Ectodermal cell (in vitro differentiated cells): ENCODE data around the gene PSMD11.
"Not testable (repeated sequence)": the region's sequence is repeated elsewhere in the genome, so short reads cannot be mapped to it uniquely, and the experiment has no call there.

Experiments used
- H3K27ac ChIP-seq: 2 replicates; pipeline ENCODE4 v1.7.0; 2013; ENCODE audit warnings: mild to moderate bottlenecking, low read depth, low read length; ENCODE audit not compliant: insufficient read depth, poor library complexity, severe bottlenecking
- H3K27me3 ChIP-seq: 2 replicates; pipeline ENCODE4 v1.7.0; 2013; ENCODE audit warnings: mild to moderate bottlenecking, low read length; ENCODE audit not compliant: insufficient read depth, control insufficient read depth, poor library complexity, severe bottlenecking
- H3K36me3 ChIP-seq: one replicate; pipeline ENCODE4 v1.7.0; 2013; ENCODE audit warnings: low read length; ENCODE audit not compliant: control insufficient read depth, insufficient read depth
- H3K4me1 ChIP-seq: one replicate; pipeline ENCODE4 v1.7.0; 2013; ENCODE audit warnings: low read length; ENCODE audit not compliant: control insufficient read depth, insufficient read depth
- H3K4me3 ChIP-seq: 2 replicates; pipeline ENCODE4 v1.7.0; 2013; ENCODE audit warnings: low read depth, low read length, control low read depth; ENCODE audit not compliant: insufficient read depth
- H3K9me3 ChIP-seq: 2 replicates; pipeline ENCODE4 v1.7.0; 2013; ENCODE audit warnings: mild to moderate bottlenecking, low read length, moderate library complexity; ENCODE audit not compliant: control insufficient read depth
- WGBS, 2 experiments: methylation state at CpG; one replicate each; pipeline ENCODE4 v1.1.7; 2013; ENCODE audit warnings: missing lambda C conversion rate in 2 of 2; 5-methylcytosine and 5-hydroxymethylcytosine counted together

PSMD11 gene

DNA sequence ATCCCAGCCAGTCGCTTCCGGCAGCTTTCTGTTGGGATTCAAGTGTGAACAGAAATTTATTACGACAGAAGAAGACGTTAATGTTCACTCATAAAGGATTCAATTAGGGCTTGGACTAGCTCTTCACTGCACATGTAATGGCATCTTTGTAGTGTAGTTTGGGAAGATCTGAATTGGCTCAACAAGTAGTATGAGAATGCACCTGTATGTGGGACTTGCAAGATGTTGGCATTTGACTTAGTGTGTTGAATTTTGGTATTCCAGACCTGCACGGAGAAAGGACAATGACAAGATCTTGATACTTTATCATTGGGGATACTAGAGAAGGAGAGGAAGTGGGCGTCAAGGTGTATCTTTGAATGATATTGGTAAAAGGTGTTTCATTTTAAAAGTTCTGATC, 1.2 kb downstream of the PSMD11 start:
- peaks cover 14% of the 10 kb centered on the region for H3K4me1 ChIP-seq
- H3K36me3 ChIP-seq = peaks cover 21% of the 10 kb centered on the region
- H3K4me3 ChIP-seq = peak overlapping the region; percentile 99
- H3K27ac ChIP-seq = no peak overlapping the region
- H3K27me3 ChIP-seq = no peaks in the 10 kb centered on the region
- 23 to 32% methylated on average over 6 of the region's 6 CpGs for WGBS, 2 experiments
- no peaks in the 10 kb centered on the region for H3K9me3 ChIP-seq

DNA sequence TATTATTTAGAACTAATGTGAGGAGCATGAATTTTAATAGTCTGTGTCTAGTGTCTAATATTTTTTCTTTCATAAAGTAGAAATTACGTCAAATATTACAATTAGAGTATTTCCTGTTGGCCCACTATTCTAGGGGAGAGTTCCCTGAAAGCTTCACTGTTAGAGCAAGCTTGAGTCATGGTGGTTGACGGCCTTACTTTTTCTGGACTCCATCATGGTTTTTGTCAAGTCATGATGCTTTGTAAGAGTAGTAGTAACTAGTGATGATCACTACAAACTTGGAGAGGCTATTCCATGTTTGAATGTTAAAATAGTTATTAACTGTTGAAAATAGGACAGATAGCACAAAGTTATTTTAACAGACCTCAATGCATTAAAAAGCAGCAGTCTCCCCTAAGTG, 1.7 kb downstream of the PSMD11 start:
- Histone ChIP-seq H3K4me3 (peak overlapping the region; percentile 99), H3K27ac (no peak overlapping the region)

DNA sequence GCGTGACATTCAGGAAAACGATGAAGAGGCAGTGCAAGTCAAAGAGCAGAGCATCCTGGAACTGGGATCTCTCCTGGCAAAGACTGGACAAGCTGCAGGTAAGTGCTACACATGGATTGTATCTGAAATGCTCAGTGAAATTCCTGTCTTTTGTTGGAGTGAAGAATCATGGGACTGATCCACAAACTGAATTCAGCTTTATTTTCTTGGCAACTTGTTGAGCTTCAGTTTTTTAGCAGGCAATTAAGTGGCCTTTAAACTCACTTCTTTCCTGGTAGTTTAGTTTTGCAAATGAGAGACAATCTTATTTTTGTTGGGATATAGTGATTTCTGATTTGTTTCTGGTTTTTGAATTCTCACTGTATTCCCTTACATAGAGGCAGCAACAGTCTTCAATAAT, 2.6 kb downstream of the PSMD11 start:
- H3K36me3 ChIP-seq = peaks cover 31% of the 10 kb centered on the region
- no peaks in the 10 kb centered on the region for H3K27me3 ChIP-seq
- no peak overlapping the region for H3K27ac ChIP-seq
- H3K4me1 ChIP-seq = peaks cover 14% of the 10 kb centered on the region
- WGBS, 2 experiments = 95 to 97% methylated on average over 2 of the region's 2 CpGs
- H3K4me3 ChIP-seq = no peak overlapping the region
- H3K9me3 ChIP-seq = no peaks in the 10 kb centered on the region

More for the DNA sequence above, 1.7 kb downstream of the PSMD11 start:
- no peaks in the 10 kb centered on the region for H3K27me3 ChIP-seq
- no peaks in the 10 kb centered on the region for H3K9me3 ChIP-seq
- peaks cover 14% of the 10 kb centered on the region for H3K4me1 ChIP-seq
- 78 to 94% methylated on average over 2 of the region's 2 CpGs for WGBS, 2 experiments
- peaks cover 22% of the 10 kb centered on the region for H3K36me3 ChIP-seq

DNA sequence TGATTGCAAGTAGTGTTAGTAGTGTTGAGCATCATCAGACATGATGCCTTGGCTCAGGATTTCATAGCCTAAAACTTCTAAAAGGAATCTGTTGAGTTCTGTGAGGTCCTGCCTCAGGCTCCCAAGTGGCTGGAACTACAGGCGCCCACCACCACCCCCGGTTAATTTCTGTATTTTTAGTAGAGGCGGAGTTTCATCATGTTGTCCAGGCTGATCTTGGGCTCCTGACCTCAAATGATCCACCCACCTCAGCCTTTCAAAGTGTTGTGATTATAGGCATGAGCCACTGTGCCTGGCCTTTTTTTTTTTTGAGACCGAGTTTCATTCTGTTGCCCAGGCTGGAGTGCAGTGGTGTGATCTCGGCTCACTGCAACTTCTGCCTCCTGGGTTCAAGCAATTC, 5.7 kb downstream of the PSMD11 start:
- Histone ChIP-seq H3K27ac (no peak overlapping the region), H3K4me3 (no peak overlapping the region), H3K4me1 (peaks cover 14% of the 10 kb centered on the region), H3K36me3 (peaks cover 53% of the 10 kb centered on the region), H3K9me3 (no peaks in the 10 kb centered on the region), H3K27me3 (no peaks in the 10 kb centered on the region)
- 96 to 97% methylated on average over 5 of the region's 5 CpGs for WGBS, 2 experiments

DNA sequence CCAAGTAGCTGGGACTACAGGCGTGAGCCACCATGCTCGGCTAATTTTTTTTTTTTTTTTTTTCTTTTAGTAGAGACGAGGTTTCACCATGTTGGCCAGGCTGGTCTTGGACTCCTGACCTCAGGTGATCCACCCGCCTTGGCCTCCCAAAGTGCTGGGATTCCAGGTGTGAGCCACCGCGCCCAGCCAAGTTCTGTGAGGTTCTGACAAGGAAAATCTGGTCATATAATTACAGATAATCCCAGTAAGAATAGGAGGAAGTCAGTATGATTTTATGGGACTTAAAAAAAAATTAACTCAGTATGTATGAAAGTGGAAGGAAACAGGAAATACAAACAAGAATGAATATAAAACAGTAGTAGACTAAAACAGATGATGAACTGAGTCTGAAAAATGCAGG, 6.1 kb downstream of the PSMD11 start:
- H3K9me3 ChIP-seq, H3K27me3 ChIP-seq, H3K27ac ChIP-seq, H3K4me3 ChIP-seq: not testable (repeated sequence)
- Histone ChIP-seq H3K36me3 (peaks cover 57% of the 10 kb centered on the region), H3K4me1 (peaks cover 14% of the 10 kb centered on the region)
- 95 to 97% methylated on average over 6 of the region's 6 CpGs for WGBS, 2 experiments

DNA sequence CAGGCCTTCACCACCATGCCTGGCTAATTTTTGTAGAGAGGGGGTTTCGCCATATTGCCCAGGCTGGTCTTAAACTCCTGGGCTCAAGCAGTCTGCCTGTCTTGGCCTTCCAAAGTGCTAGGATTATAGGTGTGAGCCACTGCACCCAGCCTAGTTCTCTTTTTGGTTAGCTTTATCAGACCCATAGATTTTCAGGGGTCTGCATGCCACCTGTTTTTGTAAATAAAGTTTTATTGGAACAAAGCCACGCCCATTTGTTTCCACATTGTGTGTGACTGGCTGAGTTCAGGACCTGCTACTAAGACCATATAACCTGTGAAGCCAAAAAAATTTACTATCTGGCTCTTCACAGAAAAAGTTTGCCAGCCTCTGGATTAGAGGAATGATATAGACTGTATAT, 7.6 kb downstream of the PSMD11 start:
- no peaks in the 10 kb centered on the region for H3K27me3 ChIP-seq
- no peak overlapping the region for H3K27ac ChIP-seq
- no peaks in the 10 kb centered on the region for H3K9me3 ChIP-seq
- no peaks in the 10 kb centered on the region for H3K4me1 ChIP-seq
- H3K36me3 ChIP-seq = peaks cover 66% of the 10 kb centered on the region
- no peak overlapping the region for H3K4me3 ChIP-seq
- WGBS, 2 experiments = 45 to 50% methylated on average over 2 of the region's 2 CpGs

DNA sequence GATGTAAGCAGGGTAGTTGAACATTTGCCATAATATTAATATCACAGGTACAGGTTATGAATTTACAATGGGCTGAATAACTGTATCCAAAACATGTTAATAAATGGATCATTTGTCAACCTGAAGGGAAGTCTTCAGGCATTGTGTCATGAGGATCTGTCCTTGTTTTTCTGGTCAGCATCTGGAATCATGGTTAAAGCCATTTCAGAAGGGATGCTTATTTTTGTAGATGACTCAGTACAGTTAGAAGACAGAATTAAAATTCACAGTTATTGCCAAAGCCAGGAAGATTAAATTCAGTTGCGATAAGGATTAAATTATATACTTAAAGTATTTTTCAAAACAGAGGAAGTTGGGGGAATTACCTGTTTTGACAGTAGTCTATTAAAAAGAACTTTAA, 8.0 kb downstream of the PSMD11 start:
- Histone ChIP-seq H3K27me3 (no peaks in the 10 kb centered on the region), H3K27ac (no peak overlapping the region), H3K4me3 (no peak overlapping the region), H3K9me3 (no peaks in the 10 kb centered on the region), H3K4me1 (no peaks in the 10 kb centered on the region), H3K36me3 (peaks cover 66% of the 10 kb centered on the region)
- WGBS, 2 experiments = no CpG with 5 or more reads among the region's 1 CpG

DNA sequence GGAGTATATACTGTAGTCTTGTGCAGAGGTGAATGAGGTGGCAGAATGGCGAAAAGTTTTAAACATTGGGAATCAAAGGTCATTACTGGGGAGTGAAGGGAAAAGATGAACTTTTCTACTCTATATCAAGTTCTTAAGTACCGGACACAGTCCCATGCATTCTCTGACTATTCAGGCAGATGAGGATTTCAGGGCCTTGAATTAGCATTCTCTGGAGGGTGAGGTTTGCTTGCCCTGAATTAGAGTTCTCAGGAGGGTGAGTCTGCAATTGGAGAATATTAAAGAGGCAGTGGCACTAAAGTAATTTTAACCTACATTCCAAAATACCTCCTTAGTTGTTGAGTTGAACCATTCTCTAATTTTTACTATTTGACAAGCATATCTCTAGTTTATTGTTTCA, 9.1 kb downstream of the PSMD11 start:
- no peaks in the 10 kb centered on the region for H3K9me3 ChIP-seq
- H3K27me3 ChIP-seq = no peaks in the 10 kb centered on the region
- 100% methylated on average over 2 of the region's 2 CpGs for WGBS, 2 experiments
- H3K4me1 ChIP-seq = no peaks in the 10 kb centered on the region
- no peak overlapping the region for H3K27ac ChIP-seq
- no peak overlapping the region for H3K4me3 ChIP-seq
- H3K36me3 ChIP-seq = peaks cover 66% of the 10 kb centered on the region

DNA sequence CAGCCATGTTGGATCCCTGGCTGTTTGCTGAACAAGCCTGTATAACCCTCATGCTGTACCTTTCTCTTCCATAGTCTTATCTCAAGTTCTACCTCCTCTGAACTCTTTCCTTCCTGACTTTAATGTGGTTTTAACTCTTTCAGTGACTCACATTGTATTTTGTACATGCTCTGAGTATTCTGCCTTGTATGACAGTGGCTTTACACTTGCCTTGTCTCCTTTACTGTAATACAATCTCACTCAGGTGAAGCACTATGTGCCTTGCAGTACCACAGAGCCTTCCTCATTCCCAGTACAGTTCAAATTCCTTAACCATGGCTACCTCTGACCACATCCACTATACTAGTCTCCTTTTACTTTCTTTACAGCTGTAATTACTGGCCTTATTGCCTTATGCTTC, 14.1 kb downstream of the PSMD11 start:
- H3K4me3 ChIP-seq = no peak overlapping the region
- peaks cover 51% of the 10 kb centered on the region for H3K36me3 ChIP-seq
- H3K27ac ChIP-seq = no peak overlapping the region
- no peaks in the 10 kb centered on the region for H3K27me3 ChIP-seq
- no peaks in the 10 kb centered on the region for H3K9me3 ChIP-seq
- H3K4me1 ChIP-seq = no peaks in the 10 kb centered on the region

DNA sequence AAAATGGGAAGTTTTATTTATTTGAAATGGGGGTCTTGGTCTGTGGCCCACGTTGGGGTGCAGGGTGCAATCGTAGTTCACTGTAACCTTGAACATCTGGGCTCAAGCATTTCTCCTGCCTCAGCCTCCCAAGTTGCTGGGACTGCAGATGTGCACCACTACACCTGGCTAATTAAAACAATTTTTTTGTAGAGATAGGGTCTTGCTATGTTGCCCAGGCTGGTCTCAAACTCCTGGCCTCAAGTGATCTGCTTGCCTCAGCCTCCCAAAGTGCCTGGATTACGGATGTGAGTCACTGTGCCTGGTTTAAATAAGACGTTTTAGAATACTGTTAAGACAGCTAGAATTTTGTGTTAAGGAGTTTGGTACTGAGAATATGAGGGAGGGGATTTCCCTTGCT, 15.7 kb downstream of the PSMD11 start:
- Histone ChIP-seq H3K4me1 (no peaks in the 10 kb centered on the region), H3K9me3 (no peaks in the 10 kb centered on the region), H3K27ac (no peak overlapping the region), H3K4me3 (no peak overlapping the region), H3K27me3 (no peaks in the 10 kb centered on the region), H3K36me3 (peaks cover 47% of the 10 kb centered on the region)
- 94% methylated on average over 4 of the region's 4 CpGs for WGBS, 2 experiments

DNA sequence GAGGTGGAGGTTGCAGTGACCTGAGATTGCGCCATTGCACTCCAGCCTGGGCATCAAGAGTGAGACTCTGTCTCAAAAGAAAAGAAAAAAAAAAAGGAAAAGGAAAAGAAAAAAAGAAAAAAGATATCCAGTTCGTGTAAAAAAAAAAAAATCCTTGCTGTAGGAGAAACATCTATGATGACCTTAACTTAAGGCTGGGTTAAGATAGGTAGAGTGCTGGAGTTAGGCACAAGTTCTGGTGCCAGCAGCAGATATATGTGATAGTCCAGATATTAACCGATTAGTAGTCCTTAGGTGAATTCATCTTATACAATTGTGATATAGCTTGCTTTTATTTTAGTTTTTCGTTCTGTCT, 17.2 kb downstream of the PSMD11 start:
- Histone ChIP-seq H3K9me3 (no peaks in the 10 kb centered on the region), H3K4me1 (no peaks in the 10 kb centered on the region), H3K4me3 (no peak overlapping the region), H3K27ac (no peak overlapping the region), H3K27me3 (no peaks in the 10 kb centered on the region), H3K36me3 (peaks cover 35% of the 10 kb centered on the region)
- WGBS, 2 experiments = 80 to 85% methylated on average over 4 of the region's 4 CpGs
